AG08396 (cell line): ENCODE data around the gene KRT86.

Experiments
- DNase-seq: peaks from one replicate; pipeline ENCODE4 v3.0.0; 2012; ENCODE audit warnings: low spot score, mixed read lengths

Gene KRT86

DNA sequence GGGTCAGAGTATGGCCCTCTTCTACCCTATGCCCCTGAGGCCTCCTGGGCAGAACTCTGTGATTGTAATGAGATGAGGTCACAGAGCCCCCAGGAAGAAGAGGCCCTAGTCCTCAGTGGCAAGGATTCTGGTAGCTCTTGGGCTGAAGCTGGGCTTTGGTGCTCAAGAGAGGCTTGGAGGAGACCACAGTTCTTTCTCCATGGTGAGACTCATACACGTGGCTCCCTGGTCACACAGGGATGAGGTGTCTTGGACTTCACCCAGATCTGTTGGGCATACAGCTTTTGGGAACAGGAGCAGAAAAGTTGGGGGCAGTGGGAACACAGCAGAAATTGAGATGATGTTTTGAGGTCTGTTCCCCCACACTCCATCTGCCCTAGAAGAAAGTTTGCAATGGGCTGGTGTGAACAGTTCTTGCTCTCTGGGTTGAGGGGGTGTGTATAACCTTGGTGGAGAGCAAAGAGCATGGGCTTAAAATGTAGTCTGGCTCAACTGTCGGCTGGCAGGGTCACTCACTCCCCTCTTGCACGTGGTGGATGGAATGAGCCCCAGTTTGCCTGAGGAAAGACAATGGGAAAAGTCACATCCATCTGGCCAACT lies at the start of gene KRT86:
TSS of gene KRT86 (plus strand) at position 125 of the 600 bp plus-strand sequence. CDS start 27,272 bp downstream, outside the sequence.
- DNase-seq: no peak

DNA sequence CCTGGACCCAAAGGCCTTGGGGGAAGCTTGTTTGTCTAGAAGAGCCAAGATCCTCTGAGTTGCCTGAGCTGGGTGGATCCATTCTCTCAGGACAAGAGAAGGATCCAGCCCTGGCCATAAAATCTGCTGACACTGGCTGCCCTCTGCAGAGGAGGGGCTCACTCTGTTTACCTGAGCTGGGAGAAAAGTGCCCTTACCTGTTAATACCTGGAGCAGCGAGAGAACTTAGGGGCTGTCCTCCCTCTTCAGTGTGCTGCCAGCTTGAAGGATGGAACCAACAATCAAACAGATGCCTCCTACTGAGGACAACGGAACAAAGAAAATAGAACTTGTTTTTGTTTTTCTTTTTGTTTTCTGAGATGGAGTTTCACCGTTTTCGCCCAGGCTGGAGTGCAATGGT lies 48.7 kb upstream of the KRT86 start:
- DNase-seq: no peak

GRCh38 chr12:52226446-52226845 lies 48.0 kb upstream of the KRT86 start:
- no peak for DNase-seq

DNA sequence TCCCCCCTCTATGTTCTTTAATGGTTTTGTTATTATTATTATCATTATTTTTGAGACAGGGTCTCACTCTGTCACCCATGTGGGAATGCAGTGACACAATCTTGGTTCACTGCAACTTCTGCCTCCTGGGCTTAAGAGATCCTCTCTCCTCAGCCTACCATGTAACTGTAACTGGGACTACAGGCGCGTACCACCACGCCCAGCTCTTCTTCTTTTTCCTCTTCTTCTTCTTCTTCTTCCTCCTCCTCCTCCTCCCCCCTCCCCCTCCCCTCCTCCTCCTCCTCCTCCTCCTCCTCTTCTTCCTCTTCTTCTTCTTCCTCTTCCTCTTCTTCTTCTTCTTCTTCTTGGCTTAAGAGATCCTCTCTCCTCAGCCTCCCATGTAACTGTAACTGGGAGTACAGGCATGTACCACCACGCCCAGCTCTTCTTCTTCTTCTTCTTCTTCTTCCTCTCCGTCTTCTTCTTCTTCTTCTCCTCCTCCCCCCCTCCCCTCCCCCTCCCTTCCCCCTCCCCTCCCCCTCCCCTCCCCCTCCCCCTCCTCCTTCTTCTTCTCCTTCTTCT lies 46.8 kb upstream of the KRT86 start:
- no peak for DNase-seq

DNA sequence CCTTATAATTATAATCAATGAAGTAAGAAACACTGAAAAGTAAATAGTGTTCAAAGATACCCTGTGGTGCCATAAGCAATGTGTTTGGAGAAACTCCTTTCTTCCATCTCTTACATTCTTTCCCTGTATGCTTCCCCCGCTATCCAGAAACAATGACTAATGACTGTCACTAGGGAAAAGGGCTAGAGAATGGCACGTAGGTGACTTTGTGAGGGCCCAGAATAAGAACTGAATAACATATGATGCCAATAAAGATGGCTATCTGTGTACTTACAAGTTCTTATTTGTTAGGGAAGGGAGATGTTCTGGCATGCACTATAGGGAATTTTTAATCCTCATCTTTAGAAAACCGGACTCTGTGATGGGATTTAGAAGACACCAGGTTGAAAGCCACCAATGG lies 46.1 kb upstream of the KRT86 start:
- no peak for DNase-seq

DNA sequence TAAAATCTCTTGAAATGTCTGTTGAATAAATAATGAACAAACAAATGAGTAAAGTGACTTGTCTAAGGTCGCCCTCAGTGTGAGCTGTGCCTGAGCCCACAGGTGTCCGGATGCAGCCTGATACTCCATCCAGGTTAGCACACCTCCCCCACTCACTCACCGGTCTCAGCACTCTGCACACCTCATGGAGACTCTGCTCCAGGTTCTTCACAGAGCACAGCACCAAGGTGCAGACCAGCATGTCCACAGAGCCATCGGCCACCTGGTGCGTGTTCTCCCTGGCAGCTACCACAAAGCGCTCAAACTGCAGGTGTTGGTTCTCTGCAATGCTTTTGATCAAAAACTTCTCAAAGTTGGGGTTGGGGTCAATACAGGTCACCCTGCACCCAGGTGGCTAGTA lies 45.5 kb upstream of the KRT86 start:
- DNase-seq: no peak

GRCh38 chr12:52229836-52230343 lies 44.6 kb upstream of the KRT86 start:
- DNase-seq: no peak

GRCh38 chr12:52230364-52231281 lies 43.8 kb upstream of the KRT86 start:
- peak; percentile 82 for DNase-seq

DNA sequence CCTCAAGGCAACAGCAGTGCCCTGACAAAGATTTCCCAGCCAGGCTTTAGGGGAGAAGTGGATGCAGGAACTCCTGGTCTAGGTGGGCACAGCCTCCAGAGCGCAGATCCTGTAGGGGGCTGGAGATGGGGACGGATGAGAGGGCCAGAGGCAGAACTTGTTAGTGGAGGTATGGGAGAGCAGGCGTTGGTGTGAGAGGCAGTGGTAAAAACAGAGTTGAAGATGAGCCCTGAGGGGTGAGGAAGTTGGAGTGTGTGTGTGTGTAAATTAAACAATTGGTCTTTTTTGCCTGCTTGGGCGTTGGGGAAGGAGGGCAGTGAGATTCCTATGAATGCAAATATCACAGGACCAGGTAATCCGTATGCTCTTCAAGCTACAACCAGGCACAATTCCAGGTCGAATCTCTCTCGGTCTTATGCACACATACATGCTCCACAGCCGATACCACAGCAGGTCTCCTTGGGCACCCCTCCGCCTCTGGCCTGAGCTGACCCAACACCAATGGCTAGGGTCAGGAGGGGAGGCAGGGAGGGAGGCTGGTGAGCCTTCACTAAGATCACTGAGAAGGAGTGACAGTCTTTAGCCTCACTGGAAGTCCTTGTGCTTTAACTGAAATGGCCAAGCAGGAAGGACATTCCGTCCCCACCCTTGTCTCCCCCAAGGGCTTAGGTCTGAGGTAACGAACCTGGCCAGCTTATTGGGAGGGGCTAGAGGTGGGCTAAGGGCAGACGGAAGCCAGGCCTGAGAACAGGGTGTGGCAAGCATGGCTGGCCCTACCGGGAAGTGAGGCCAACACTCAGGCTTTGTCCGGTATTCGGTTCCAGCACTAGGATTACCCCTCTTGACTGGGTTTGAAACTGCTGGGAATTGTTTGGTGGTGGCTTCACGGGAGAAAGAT lies 42.9 kb upstream of the KRT86 start:
- no peak for DNase-seq

- DNase-seq: no peak
These were observed 42.2 kb upstream of the KRT86 start for GRCh38 chr12:52232203-52232673.

GRCh38 chr12:52232674-52233461 lies 41.6 kb upstream of the KRT86 start, which contains the start of gene KRT7:
KRT7 (plus strand) TSS chr12:52233243; CDS start chr12:52233297, 54 bp downstream.
- DNase-seq: no peak

- DNase-seq: no peak
These were observed 40.8 kb upstream of the KRT86 start for GRCh38 chr12:52233462-52234207.

- DNase-seq: no peak
These were observed 40.1 kb upstream of the KRT86 start for GRCh38 chr12:52234223-52234810.

GRCh38 chr12:52235001-52235764 lies 39.3 kb upstream of the KRT86 start:
- DNase-seq: no peak

GRCh38 chr12:52235822-52236361 lies 38.6 kb upstream of the KRT86 start:
- no peak for DNase-seq

DNA sequence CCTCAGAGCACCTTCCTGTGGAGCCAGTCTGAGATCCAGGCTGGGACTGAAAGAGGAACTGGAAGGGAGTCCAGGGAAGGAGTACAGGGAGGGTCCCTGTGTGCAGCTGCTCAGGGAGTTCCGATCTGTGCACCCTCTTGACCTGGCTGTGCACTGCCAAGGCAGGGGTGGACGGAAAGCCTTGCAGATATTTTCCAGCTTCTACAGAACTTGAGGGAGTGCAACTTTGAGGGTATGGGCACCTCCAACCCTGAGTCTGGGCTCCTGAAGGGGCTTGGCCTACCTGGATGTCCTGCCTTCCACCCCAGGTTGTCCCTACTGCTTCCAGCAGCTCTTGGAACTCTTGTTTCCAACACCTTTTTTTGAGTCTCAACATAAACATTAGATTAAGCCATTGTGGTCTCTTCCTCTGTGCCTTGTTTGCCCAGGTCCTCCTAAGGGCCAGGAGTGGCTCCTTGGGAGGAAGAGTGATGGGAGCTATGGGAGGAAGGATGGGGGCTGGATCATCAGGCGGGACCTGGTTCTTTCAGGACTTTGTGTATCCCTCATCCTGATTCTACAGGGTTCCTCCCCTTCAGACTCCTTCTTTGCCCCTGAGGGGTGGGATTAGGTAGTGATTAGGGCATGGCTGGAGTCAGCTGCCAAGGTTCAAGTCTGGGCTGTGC lies 37.9 kb upstream of the KRT86 start:
- DNase-seq: no peak

GRCh38 chr12:52238207-52238840 lies 36.1 kb upstream of the KRT86 start:
- no peak for DNase-seq
